ENCODE data around the gene HDGF. TPM values are rescaled to one million over a fixed set of nuclear protein-coding genes. Genes with fewer than 3 reads are reported as not detected.

HDGF gene
- total and polyA plus RNA-seq, 8 donors = 43.5 to 112 (median 66.0) TPM

DNA sequence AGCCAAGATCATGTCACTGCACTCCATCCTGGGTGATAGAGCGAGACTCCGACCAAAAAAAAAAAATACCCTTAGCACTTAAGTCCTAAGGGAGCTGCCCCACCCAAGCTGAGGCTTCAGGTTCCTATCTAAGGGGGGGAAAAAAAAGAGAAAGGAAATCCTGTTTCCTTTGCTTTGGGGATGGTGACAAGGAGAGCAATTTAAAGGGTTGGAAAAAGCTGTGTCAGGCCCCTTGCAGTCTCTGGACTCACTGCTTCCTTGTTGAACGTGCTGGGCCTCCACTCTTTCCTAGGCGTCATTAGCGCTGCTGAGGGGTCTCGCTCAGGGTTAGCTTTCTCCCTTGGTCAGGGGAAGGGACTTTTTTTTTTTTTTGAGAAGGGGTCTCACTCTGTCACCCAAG is 34.0 kb upstream of the HDGF start:
- Histone ChIP-seq H3K9me3 (no peaks in the 10 kb centered on the region), H3K4me3 (no peak overlapping the region), H3K36me3 (peaks cover 0 to 30% (median 11%) of the 10 kb centered on the region in 3 donors), H3K27ac (no peak overlapping the region), H3K4me1 (no peaks in the 10 kb centered on the region), H3K27me3 (no peaks in the 10 kb centered on the region)
- DNase-seq = no peak
- intact Hi-C loops (cut with DNase I) = no loop called here
- TF ChIP-seq, protein P1, sequence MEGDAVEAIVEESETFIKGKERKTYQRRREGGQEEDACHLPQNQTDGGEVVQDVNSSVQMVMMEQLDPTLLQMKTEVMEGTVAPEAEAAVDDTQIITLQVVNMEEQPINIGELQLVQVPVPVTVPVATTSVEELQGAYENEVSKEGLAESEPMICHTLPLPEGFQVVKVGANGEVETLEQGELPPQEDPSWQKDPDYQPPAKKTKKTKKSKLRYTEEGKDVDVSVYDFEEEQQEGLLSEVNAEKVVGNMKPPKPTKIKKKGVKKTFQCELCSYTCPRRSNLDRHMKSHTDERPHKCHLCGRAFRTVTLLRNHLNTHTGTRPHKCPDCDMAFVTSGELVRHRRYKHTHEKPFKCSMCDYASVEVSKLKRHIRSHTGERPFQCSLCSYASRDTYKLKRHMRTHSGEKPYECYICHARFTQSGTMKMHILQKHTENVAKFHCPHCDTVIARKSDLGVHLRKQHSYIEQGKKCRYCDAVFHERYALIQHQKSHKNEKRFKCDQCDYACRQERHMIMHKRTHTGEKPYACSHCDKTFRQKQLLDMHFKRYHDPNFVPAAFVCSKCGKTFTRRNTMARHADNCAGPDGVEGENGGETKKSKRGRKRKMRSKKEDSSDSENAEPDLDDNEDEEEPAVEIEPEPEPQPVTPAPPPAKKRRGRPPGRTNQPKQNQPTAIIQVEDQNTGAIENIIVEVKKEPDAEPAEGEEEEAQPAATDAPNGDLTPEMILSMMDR (IDR thresholded peaks at IDR 0.05) = no peak
- FAIRE-seq = no peak
- 92 to 97% methylated on average over 6 of the region's 6 CpGs for WGBS, 2 donors
- ATAC-seq = no peak

DNA sequence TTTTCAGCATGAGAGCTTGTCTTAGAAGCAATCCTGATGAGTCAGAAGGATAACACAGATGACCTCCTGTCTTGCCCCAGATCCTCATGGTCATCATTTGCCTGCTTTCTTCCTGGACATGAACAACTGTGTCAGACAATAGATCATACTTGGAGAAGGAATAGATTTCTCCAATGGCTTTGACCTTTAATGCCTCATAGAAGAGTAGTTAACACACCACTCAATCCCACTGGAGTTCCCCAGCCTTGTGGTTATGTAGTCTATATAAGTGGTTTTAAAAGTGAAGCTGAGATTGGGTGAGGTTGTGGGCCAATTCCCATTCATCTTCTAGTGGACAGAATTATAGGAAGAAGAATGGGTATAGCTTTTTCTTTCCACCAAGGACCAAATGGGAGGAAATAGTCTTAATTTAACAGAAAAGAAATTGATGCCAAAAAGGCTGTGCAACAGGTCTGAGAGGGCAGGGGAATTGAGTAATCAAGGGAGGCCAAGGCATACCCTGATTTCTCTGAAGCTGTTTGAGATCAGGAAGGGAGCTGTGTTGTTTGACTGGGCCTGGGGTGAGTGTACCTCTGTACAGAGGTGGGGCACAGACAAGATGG is 30.2 kb upstream of the HDGF start:
- TF ChIP-seq, protein P1 (IDR thresholded peaks at IDR 0.05) = no peak
- Histone ChIP-seq H3K9me3 (no peaks in the 10 kb centered on the region), H3K27ac (no peak overlapping the region), H3K27me3 (no peaks in the 10 kb centered on the region), H3K4me3 (no peak overlapping the region), H3K4me1 (peaks cover 0 to 3% (median 0%) of the 10 kb centered on the region in 3 donors), H3K36me3 (peaks cover 0 to 15% (median 5%) of the 10 kb centered on the region in 3 donors)
- no peak for DNase-seq
- intact Hi-C loops (cut with DNase I) = no loop called here
- peak in 1 of 4 donors; percentile 44 for ATAC-seq
- FAIRE-seq = no peak

GRCh38 chr1:156777573-156777972 is 26.1 kb upstream of the HDGF start:
- Histone ChIP-seq H3K4me1 (peaks cover 0 to 11% (median 0%) of the 10 kb centered on the region in 3 donors), H3K4me3 (no peak overlapping the region), H3K36me3 (no peaks in the 10 kb centered on the region), H3K9me3 (no peaks in the 10 kb centered on the region), H3K27me3 (no peaks in the 10 kb centered on the region), H3K27ac (no peak overlapping the region)
- DNase-seq (no peak), FAIRE-seq (no peak), ATAC-seq (no peak)
- intact Hi-C loops (cut with DNase I) = no loop called here
- WGBS, 2 donors = 3 to 11% methylated on average over 1 of the region's 1 CpG
- TF ChIP-seq, protein P1 (IDR thresholded peaks at IDR 0.05) = no peak

DNA sequence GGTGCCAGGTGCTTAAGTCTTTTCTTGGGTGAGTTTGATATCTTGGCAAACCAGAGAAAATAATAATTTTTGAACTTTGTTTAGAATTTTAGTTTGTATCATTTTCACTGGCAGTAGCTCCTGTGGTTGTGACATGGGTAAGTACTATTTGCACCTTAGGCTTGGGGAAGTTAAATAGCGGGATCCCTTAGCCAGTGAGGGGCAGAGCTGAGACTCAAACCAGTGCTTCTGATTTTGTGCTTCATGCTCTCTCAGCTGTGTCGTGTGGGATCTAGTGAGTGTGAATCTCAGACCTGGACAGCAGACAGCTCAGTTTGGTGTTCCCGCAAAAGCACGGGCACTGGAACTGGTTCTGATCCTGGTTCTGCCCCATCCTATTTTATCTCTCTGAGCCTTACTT is 25.5 kb upstream of the HDGF start:
- no peak for DNase-seq
- TF ChIP-seq, protein P1 (IDR thresholded peaks at IDR 0.05) = no peak
- Histone ChIP-seq H3K27ac (no peak overlapping the region), H3K27me3 (no peaks in the 10 kb centered on the region), H3K4me3 (no peak overlapping the region), H3K9me3 (no peaks in the 10 kb centered on the region), H3K36me3 (no peaks in the 10 kb centered on the region), H3K4me1 (peaks cover 0 to 14% (median 0%) of the 10 kb centered on the region in 3 donors)
- intact Hi-C loops (cut with DNase I) = no loop called here
- no peak for ATAC-seq
- FAIRE-seq = no peak
- 64 to 73% methylated on average over 4 of the region's 4 CpGs for WGBS, 2 donors

- Histone ChIP-seq H3K27ac (no peak overlapping the region), H3K9me3 (no peaks in the 10 kb centered on the region), H3K4me3 (no peak overlapping the region), H3K4me1 (peaks cover 0 to 15% (median 0%) of the 10 kb centered on the region in 3 donors), H3K36me3 (no peaks in the 10 kb centered on the region), H3K27me3 (no peaks in the 10 kb centered on the region)
- no peak for ATAC-seq
- intact Hi-C loops (cut with DNase I) = no loop called here
- 84 to 85% methylated on average over 5 of the region's 5 CpGs for WGBS, 2 donors
- no peak for FAIRE-seq
- TF ChIP-seq, protein P1 (IDR thresholded peaks at IDR 0.05) = no peak
- DNase-seq = no peak
Measured at GRCh38 chr1:156775799-156776198, 24.3 kb upstream of the HDGF start.
